OCI-LY3 (cell line): ENCODE measurements around the gene NIN.

Experiments used
- H2AFZ ChIP-seq: fragments of 200-600, 300-600 bp; shearing (Covaris generic); 2 replicates; pipeline ENCODE4 v1.6.0; 2014; ENCODE audit warnings: antibody characterized with exemption, low read depth, low read length
- H3K27ac ChIP-seq: fragments of 200-600, 300-600 bp; sonication (generic); 2 replicates; pipeline ENCODE4 v1.5.1; 2014; ENCODE audit warnings: mild to moderate bottlenecking, low read length, moderate library complexity, mixed read lengths
- H3K27me3 ChIP-seq: fragments of 200-600, 300-600 bp; sonication (generic); 2 replicates; pipeline ENCODE4 v1.6.1; 2014; ENCODE audit warnings: low read depth, low read length, mixed read lengths
- H3K36me3 ChIP-seq: fragments of 200-600, 300-600 bp; sonication (generic); replicated peaks from 2 replicates; pipeline ENCODE3; 2014; ENCODE audit warnings: low read depth, low read length, mixed read lengths
- H3K4me1 ChIP-seq: fragments of 300-600, 200-600 bp; sonication (generic); 2 replicates; pipeline ENCODE4 v1.6.1; 2014; ENCODE audit warnings: low read length, mixed read lengths
- H3K4me2 ChIP-seq: fragments of 200-600, 300-600 bp; sonication (generic); 2 replicates; pipeline ENCODE4 v1.6.1; 2014; ENCODE audit warnings: low read length, mixed read lengths
- H3K4me3 ChIP-seq: fragments of 300-600, 200-600 bp; sonication (generic); 2 replicates; pipeline ENCODE4 v1.5.1; 2014; ENCODE audit warnings: antibody characterized with exemption, mild to moderate bottlenecking, low read length, moderate library complexity
- H3K79me2 ChIP-seq: fragments of 300-600, 200-600 bp; shearing (Covaris generic); 2 replicates; pipeline ENCODE4 v1.6.1; 2014; ENCODE audit warnings: mild to moderate bottlenecking, low read length, mixed read lengths
- H3K9ac ChIP-seq: fragments of 300-600, 200-600 bp; shearing (Covaris generic); 2 replicates; pipeline ENCODE4 v1.6.0; 2014; ENCODE audit warnings: mild to moderate bottlenecking, low read length, moderate library complexity
- H3K9me3 ChIP-seq: fragments of 200-600, 300-600 bp; shearing (Covaris generic); 2 replicates; pipeline ENCODE4 v1.6.1; 2014; ENCODE audit warnings: low read length, mixed read lengths; ENCODE audit not compliant: insufficient read depth
- H4K20me1 ChIP-seq: fragments of 200-600, 300-600 bp; sonication (generic); 2 replicates; pipeline ENCODE4 v1.6.1; 2016; ENCODE audit warnings: low read length, mixed read lengths; ENCODE audit not compliant: insufficient read depth
- EZH2phosphoT487 ChIP-seq: fragments of 200-600 bp; shearing (Covaris generic); IDR thresholded peaks from 2 replicates; pipeline ENCODE4 v1.6.1; 2018; ENCODE audit warnings: antibody characterized with exemption, mixed run types, low read depth
- TF ChIP-seq, protein P1 (sequence below): fragments of 200-600, 300-600 bp; sonication (generic); IDR thresholded peaks from 2 replicates; pipeline ENCODE4 v1.5.1; 2014; ENCODE audit warnings: antibody characterized with exemption, low read length, low read depth

Gene NIN

DNA sequence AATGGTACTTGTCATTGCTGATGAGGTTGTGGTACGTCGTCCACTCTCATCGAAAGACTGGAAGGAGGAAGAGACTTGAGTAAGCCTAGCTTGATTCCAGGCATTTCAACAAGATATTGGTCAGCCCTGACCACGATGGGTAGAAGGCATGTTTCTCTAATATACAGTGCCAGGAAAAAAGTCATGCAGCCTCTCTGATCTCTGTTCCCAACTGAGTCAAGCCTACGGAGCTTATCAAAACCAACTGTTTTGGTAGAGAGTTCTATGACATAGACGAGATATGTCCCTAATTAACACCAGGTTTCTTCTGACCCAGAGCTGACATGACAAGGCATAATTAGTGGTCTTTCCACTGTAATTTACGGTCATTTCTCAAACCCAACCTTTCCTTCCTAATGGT is 58.5 kb downstream of the NIN start:
- Histone ChIP-seq H3K4me2 (no peak overlapping the region), H3K9me3 (no peaks in the 10 kb centered on the region), H3K4me1 (0 out of 2 replicates have a peak, but pooled peaks cover 6% of the 10 kb centered on the region), H3K79me2 (no peaks in the 10 kb centered on the region; the same call in 1 of the 2 replicates), H3K36me3 (peaks cover 79% of the 10 kb centered on the region), H3K9ac (no peak overlapping the region), H3K4me3 (no peak overlapping the region), H2AFZ (no peak overlapping the region), H4K20me1 (no peaks in the 10 kb centered on the region), H3K27ac (no peak overlapping the region), H3K27me3 (no peaks in the 10 kb centered on the region)
- no peak for TF ChIP-seq EZH2phosphoT487
- TF ChIP-seq, protein P1, sequence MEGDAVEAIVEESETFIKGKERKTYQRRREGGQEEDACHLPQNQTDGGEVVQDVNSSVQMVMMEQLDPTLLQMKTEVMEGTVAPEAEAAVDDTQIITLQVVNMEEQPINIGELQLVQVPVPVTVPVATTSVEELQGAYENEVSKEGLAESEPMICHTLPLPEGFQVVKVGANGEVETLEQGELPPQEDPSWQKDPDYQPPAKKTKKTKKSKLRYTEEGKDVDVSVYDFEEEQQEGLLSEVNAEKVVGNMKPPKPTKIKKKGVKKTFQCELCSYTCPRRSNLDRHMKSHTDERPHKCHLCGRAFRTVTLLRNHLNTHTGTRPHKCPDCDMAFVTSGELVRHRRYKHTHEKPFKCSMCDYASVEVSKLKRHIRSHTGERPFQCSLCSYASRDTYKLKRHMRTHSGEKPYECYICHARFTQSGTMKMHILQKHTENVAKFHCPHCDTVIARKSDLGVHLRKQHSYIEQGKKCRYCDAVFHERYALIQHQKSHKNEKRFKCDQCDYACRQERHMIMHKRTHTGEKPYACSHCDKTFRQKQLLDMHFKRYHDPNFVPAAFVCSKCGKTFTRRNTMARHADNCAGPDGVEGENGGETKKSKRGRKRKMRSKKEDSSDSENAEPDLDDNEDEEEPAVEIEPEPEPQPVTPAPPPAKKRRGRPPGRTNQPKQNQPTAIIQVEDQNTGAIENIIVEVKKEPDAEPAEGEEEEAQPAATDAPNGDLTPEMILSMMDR = no peak

DNA sequence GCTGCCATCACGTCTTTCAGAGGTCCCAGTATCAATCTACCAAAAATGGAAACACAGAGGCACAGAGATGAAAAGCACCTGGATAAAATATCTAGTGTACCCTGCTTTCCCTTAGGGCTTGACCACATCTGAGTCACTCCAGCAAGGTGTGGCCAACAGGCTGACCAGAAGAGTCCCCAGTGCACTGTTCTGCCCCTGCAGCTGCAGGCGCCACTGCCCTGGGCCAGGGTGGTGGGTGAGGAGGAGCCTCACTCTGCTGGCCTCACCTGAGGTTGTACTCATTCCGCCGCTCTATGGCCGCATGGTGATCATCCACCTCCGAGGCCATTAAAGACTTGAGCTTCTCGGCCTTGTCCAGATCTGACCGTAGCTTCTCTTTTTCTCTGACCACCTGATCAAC is 60.4 kb downstream of the NIN start:
- Histone ChIP-seq H3K79me2 (no peaks in the 10 kb centered on the region), H3K4me2 (no peak overlapping the region), H3K27me3 (no peaks in the 10 kb centered on the region), H3K9ac (no peak overlapping the region), H3K36me3 (peaks cover 77% of the 10 kb centered on the region), H2AFZ (no peak overlapping the region), H4K20me1 (no peaks in the 10 kb centered on the region), H3K4me1 (peaks cover 16% of the 10 kb centered on the region), H3K4me3 (no peak overlapping the region), H3K9me3 (no peaks in the 10 kb centered on the region), H3K27ac (no peak overlapping the region)
- no peak for TF ChIP-seq EZH2phosphoT487
- TF ChIP-seq, protein P1 = no peak

DNA sequence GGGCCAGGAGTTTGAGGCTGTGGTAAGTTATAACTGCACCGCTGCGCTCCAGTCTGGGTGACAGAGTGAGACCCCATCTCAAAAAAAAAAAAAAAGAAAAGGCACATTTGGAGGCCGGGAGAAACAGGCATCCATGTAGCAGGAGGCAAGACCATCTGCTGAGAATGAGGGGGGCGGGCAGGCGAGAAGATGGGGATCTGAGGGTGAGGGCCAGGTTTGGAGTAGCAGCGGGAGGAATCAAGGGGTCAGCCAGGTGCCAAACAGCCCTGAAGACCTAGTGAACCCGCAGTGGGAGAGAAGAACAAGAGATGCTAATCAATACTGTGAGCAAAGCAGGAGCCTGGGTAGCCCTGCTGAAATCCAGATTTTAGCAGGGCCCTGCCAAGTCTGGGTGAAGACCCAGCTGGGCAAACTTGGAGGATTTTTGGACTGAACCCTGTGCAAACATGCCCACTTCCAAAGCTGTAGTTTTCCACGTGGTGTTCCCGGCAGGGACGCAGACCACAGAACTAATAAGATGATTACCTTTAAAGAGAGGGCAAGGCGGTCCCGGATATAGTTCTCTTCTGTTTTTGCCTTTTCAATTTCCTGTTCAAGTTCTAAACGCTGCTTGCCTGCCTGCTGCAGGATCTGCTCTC is 61.0 kb downstream of the NIN start:
- H3K27me3 ChIP-seq = no peaks in the 10 kb centered on the region
- H3K4me2 ChIP-seq = no peak overlapping the region
- no peaks in the 10 kb centered on the region for H4K20me1 ChIP-seq
- no peak overlapping the region for H3K27ac ChIP-seq
- no peak overlapping the region for H2AFZ ChIP-seq
- no peaks in the 10 kb centered on the region for H3K9me3 ChIP-seq
- peaks cover 22% of the 10 kb centered on the region for H3K4me1 ChIP-seq
- H3K9ac ChIP-seq = no peak overlapping the region
- no peak overlapping the region for H3K4me3 ChIP-seq
- H3K79me2 ChIP-seq = no peaks in the 10 kb centered on the region
- peaks cover 76% of the 10 kb centered on the region for H3K36me3 ChIP-seq
- TF ChIP-seq, protein P1 = no peak
- no peak for TF ChIP-seq EZH2phosphoT487

DNA sequence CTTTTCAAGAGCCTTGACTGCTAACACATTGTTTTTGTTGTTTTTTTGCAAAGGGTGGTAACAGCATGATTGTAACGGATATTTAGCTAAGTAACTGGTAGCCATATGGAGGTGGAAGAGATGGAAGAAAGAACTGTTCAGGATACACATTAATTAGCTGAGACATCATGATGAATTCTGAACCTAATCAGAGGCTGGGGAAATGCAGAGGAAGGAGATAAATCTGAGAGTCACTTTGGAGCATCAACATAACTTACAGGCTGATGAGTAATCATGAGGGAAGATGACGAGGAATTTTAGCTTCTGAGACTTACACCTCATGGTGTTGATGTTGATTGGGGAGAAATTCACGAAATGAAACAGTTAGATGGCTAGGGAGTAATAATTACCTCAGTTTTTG is 62.3 kb downstream of the NIN start:
- Histone ChIP-seq H3K27ac (no peak overlapping the region), H3K9ac (no peak overlapping the region), H3K9me3 (no peaks in the 10 kb centered on the region), H3K27me3 (no peaks in the 10 kb centered on the region), H3K4me3 (no peak overlapping the region), H2AFZ (no peak overlapping the region), H3K79me2 (no peaks in the 10 kb centered on the region), H3K4me2 (no peak overlapping the region), H3K36me3 (peaks cover 75% of the 10 kb centered on the region), H3K4me1 (peaks cover 28% of the 10 kb centered on the region), H4K20me1 (no peaks in the 10 kb centered on the region)
- TF ChIP-seq, protein P1 = no peak
- no peak for TF ChIP-seq EZH2phosphoT487
